Stimulated activated CD4-positive, alpha-beta T cell treated with anti-CD3 and anti-CD28 coated beads, Interleukin-12 subunit alpha, Interleukin-12 subunit beta, amount 100 ng/mL, for 4 hours (primary cell): ENCODE data around the gene CEP131.

Experiments
- DNase-seq: peaks from one replicate; pipeline ENCODE4 v3.0.0-alpha.2; 2020

The CEP131 gene

GRCh38 chr17:81222906-81223761, at the start of gene CEP131:
CEP131 (minus strand) TSS chr17:81222965; CDS start chr17:81220056, 2,909 bp downstream.
- DNase-seq: peak; percentile 100

GRCh38 chr17:81271226-81271625, 48.5 kb upstream of the CEP131 start:
- no peak for DNase-seq

GRCh38 chr17:81270279-81270678, 47.5 kb upstream of the CEP131 start:
- no peak for DNase-seq

DNA sequence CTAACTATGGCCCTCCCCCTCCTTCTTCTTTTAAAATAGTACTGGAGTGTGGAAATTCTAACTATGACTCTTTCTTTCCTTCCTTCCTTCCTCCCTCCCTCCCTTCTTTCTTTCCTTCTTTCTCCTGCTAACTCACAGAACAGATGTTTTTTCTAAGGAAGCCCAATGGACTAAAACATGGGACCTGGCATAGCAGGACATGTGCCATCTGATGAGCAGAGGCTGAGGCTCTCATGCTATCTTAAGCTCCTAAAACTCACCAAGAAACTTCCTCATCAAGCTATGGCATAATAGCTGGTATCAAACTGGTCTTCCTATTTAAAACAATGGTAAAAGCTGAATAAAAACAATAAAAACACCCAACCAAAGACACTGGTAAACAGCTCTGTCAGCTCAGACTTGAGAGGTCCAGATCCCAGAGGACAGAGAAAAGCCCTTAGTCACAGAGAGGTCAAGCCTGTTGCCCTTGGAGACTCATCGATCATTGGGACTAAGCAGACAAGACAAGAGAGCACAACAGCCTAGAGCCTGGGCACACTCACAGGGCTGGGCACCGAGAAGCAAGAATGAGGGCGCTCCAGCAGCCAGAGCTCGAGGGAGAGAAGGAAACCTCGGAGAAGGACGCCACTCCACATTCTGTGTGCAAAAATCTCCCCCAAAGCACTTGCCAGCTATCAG, 44.8 kb upstream of the CEP131 start:
- no peak for DNase-seq

GRCh38 chr17:81265576-81265975, 42.8 kb upstream of the CEP131 start:
- no peak for DNase-seq

DNA sequence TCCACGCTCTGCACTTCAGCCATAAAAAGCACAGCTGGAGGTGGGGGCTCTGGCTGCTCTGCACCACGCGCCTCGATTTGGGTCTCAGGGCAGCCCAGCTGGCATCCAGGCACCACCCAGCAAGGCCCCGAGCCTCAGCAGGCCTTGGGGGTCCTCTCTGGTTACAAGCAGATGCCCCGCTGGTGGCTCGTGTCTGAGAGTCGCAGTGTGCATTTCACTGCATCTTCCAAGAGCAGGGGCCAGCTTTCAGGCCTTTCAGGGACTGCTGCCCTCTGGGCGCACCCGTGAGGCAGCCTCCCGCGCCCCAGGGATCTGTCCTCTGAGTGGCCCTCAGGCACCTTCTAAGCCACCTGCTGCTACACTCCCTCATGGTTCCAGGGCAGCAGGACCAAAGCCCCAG, 41.9 kb upstream of the CEP131 start:
- DNase-seq: no peak

GRCh38 chr17:81263371-81264181, 40.8 kb upstream of the CEP131 start:
- DNase-seq: no peak

GRCh38 chr17:81261582-81262336, 39.0 kb upstream of the CEP131 start:
- DNase-seq: no peak

GRCh38 chr17:81261096-81261495, 38.3 kb upstream of the CEP131 start:
- DNase-seq: no peak

DNA sequence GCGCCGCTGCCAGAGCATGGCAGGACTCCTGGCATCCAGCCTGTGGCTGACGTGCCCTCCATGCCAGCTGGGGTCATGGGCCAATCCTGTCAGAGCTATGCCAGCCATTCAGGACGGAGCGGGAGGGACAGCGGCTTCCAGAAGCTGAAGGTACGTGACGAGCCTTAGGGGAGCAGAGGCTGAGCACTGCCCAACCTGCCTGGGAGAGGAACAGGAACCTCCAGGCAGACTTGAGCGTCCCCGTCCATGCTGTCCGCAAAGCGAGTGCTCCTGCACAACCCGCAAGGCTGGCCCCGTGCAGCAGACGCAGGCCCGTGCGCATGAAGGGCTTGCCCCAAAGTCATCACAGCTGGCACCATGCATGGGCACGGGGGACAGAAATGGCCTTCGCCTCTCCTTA, 37.9 kb upstream of the CEP131 start:
- no peak for DNase-seq

DNA sequence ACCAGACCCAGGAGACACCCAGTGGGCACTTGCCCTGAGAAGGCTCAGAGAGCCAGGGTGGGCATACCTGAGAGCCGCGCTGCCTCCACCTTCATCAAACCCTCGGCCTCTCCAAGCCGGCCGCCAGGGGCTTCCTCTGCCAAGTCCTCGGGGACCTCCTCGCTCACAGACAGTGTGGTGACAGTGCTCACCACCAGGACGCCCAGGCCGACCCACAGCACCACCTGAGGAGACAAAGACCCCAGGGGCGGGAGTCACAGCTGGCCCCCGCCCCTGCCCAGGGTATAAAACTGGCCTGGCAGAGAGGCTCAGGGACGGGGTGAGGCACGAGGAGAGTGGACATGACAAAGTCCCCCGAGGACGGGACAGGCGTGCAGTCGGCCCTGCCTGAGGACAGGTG, 37.4 kb upstream of the CEP131 start:
- no peak for DNase-seq

GRCh38 chr17:81259058-81259605, 36.4 kb upstream of the CEP131 start:
- DNase-seq: no peak

GRCh38 chr17:81258292-81258691, 35.5 kb upstream of the CEP131 start:
- DNase-seq: no peak

DNA sequence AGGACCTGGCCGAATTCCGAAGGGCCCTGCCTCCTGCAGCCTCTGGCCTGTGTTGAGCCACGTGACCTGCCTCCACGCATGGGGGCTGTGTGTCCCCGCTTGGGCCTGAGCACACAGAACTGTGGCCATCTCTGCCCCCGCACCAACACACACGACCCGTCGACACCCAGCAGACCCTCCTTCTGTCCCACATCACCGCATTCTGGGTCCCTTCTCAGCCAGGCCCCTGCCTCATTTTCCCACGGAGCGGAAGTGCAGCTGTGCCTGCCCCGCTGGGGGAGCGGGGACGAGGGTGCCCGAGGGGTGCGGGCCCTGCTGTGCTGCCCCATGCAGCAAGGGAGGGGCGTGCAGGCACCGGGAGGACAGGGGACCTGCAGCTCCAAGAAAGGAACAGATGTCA, 34.8 kb upstream of the CEP131 start:
- DNase-seq: no peak

- DNase-seq: no peak
These were observed 33.9 kb upstream of the CEP131 start for GRCh38 chr17:81256616-81257015.

- no peak for DNase-seq
These were observed 32.4 kb upstream of the CEP131 start for GRCh38 chr17:81254955-81255717.

- peak; percentile 57 for DNase-seq
These were observed 30.8 kb upstream of the CEP131 start for GRCh38 chr17:81253358-81254131.

DNA sequence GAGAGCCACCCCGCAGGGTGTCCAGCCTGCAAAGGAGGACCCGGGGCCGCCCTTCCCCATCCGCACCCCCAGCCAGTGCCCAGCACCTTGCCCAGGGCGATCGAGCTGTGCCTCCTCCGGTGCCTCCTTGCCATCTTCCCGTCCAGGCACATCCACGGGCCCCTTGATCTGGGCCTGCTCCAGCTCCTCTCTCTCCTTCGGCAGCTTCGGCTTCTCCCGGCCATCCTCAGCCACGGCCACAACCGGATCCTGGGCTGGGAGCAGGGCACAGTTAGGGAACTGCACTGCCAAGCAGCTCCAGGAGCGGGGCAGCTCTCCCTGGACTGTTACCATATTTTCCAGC, 30.2 kb upstream of the CEP131 start:
- no peak for DNase-seq

DNA sequence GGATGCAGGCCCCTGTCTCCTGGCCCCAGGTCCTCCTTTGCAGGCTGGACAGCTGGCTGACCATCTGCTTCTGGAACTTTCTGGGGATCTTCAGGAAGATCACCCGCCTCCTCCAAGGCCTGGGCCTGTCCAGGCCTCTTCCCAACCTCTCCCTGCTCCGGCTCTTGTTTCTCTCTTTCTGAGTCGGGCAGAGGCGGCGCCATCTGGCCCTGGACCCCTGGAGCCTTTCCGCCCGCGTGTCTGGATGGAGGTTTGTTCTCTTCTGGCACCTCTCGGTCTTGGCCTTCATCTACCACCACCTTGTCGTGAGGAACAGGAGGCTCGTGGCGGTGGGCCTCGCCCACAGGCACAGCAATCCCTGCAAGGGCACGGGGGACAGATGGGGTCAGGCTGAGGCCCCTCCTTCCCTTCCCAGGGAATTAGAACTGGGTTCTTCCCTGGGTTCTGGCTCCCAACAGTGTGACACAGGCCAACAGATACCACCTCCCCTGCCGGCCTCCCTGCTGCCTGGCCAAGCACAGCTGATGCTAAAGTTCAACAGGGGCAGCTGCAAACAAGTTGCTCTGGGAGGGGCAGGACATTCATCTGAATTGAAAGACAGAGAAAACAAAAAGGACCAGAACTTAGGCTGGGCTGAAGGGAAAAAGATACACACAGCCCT, 29.7 kb upstream of the CEP131 start:
- no peak for DNase-seq

DNA sequence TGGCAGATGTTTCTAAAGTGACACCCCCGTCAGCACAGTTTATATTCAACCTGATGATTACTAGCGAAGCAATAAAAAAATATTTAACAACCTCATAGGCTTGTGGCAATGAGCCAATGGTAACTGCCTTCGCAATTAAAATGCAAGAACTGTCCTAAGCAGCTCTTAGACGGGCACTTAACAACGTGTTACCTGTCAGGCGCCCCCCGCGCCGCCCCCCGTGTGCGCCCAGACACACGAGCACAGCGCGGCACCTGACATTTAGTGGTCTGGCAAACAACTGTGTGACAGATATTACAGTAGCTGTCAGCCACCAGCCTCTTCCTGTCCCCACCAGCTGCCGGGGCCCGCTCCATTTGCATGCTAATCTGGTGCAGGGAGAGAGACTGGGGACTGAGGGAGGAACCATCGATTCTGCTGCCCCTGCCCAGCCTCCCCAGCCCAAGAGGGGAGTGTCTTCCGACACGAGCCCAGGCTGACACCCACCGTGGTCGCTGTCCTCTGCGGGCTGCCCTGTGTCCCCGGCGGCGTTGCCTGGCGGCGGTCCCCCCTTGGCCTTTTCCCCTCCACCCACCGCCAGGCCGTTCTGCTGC, 29.0 kb upstream of the CEP131 start:
- DNase-seq: no peak
